Lung (tissue), 12 donors: Measurements from ENCODE around the gene TYRO3. TPM values are rescaled to one million over a fixed set of nuclear protein-coding genes. Genes with fewer than 3 reads are reported as not detected.

Source experiments
- ATAC-seq: fragments of 200-7000 bp; cut with Tn5 transposase; one replicate; pipeline ENCODE4 v1.9.1; 2020; ENCODE audit warnings: moderate number of reproducible peaks; ENCODE audit not compliant: insufficient read depth, low FRiP score
- DNase-seq, 3 donors: peaks; one replicate each; pipeline ENCODE4 v3.0.0-alpha.2; 2013 to 2017
- H3K27ac ChIP-seq, 2 donors: one replicate each; pipeline ENCODE4 v1.5.1; 2013; ENCODE audit warnings: mild to moderate bottlenecking in 2 of 2, moderate library complexity in 2 of 2, control low read depth in 1 of 2, inconsistent platforms in 1 of 2, low read depth in 1 of 2, low read length in 1 of 2
- H3K27me3 ChIP-seq, 3 donors: one replicate each; pipeline ENCODE4 v1.5.1; 2013; ENCODE audit warnings: low read length in 2 of 3; ENCODE audit not compliant: control insufficient read depth in 3 of 3, insufficient read depth in 3 of 3
- H3K36me3 ChIP-seq, 4 donors: one replicate each; pipeline ENCODE4 v1.5.1; 2013; ENCODE audit warnings: low read length in 4 of 4, mild to moderate bottlenecking in 1 of 4, moderate library complexity in 1 of 4; ENCODE audit not compliant: control insufficient read depth in 4 of 4, insufficient read depth in 4 of 4
- H3K4me1 ChIP-seq, 5 donors: one replicate each; pipeline ENCODE4 v1.5.1; 2013; ENCODE audit warnings: low read length in 5 of 5, mild to moderate bottlenecking in 2 of 5, moderate library complexity in 1 of 5; ENCODE audit not compliant: control insufficient read depth in 5 of 5, insufficient read depth in 5 of 5
- H3K4me3 ChIP-seq: one replicate; pipeline ENCODE4 v1.5.1; 2013; ENCODE audit warnings: mild to moderate bottlenecking, control low read depth, moderate library complexity
- H3K9ac ChIP-seq, 2 donors: one replicate each; pipeline ENCODE4 v1.5.1; 2013; ENCODE audit warnings: low read length in 2 of 2, control low read depth in 1 of 2; ENCODE audit not compliant: insufficient read depth in 1 of 2
- H3K9me3 ChIP-seq, 4 donors: one replicate each; pipeline ENCODE4 v1.5.1; 2013; ENCODE audit warnings: low read length in 3 of 4, mild to moderate bottlenecking in 1 of 4, moderate library complexity in 1 of 4; ENCODE audit not compliant: control insufficient read depth in 4 of 4, insufficient read depth in 3 of 4
- WGBS, 2 donors: extraction: QIAGEN DNeasy Blood & Tissue Kit; methylation state at CpG; one replicate each; pipeline ENCODE4 v1.1.7; 2013; 5-methylcytosine and 5-hydroxymethylcytosine counted together
- polyA plus RNA-seq, 2 donors: library from polyadenylated mRNA; stranded (reverse); fragments of 200-250 nt; gene quantifications; one replicate each; pipeline ENCODE4 v1.2.1, GENCODE V29; 2013
- total RNA-seq, 2 donors: library from RNA; depleted of rRNA in 1 of 2; stranded (reverse); fragments of >200 nt in 1 of 2; gene quantifications; one replicate each; pipeline ENCODE4 v1.2.1, GENCODE V29; 2014 to 2021
- TF ChIP-seq, protein P1 (sequence below): IDR thresholded peaks from 2 replicates; pipeline ENCODE4 v1.5.1; 2012; ENCODE audit warnings: mild to moderate bottlenecking; ENCODE audit errors: control extremely low read depth, extremely low read depth
- donor health status: control.
- donor health status: control.
- donor health status: Bipolar disorder and iron deficiency.
- donor health status: healthy.
- donor health status: DM: yes; HTN: yes; CAD: no.

The TYRO3 gene
- total and polyA plus RNA-seq, 4 donors: 4.2 to 17.9 (median 12.6) TPM

DNA sequence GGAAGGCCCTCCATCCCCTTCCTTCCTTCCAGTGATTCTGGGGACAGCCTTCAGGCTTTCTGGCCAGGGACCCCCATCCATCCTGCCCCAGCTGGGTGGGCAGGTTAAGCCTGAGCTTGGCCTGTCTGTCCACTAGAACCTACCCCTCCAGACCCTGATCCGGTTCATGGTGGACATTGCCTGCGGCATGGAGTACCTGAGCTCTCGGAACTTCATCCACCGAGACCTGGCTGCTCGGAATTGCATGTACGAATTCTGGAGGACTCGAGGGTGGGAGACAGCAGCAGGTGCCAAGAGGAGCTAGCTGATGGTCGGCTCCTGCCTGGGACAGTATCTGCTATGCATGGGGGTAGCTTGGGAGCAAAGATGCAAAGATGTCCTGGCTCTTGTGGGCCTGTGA is 13.9 kb downstream of the TYRO3 start:
- ATAC-seq (no peak), DNase-seq (no peak)
- H3K27me3 ChIP-seq: no peaks in the 10 kb centered on the region
- TF ChIP-seq, protein P1, sequence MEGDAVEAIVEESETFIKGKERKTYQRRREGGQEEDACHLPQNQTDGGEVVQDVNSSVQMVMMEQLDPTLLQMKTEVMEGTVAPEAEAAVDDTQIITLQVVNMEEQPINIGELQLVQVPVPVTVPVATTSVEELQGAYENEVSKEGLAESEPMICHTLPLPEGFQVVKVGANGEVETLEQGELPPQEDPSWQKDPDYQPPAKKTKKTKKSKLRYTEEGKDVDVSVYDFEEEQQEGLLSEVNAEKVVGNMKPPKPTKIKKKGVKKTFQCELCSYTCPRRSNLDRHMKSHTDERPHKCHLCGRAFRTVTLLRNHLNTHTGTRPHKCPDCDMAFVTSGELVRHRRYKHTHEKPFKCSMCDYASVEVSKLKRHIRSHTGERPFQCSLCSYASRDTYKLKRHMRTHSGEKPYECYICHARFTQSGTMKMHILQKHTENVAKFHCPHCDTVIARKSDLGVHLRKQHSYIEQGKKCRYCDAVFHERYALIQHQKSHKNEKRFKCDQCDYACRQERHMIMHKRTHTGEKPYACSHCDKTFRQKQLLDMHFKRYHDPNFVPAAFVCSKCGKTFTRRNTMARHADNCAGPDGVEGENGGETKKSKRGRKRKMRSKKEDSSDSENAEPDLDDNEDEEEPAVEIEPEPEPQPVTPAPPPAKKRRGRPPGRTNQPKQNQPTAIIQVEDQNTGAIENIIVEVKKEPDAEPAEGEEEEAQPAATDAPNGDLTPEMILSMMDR: no peak
- H3K4me1 ChIP-seq: peaks cover 0 to 12% (median 3%) of the 10 kb centered on the region in 5 donors
- H3K36me3 ChIP-seq: peaks cover 0 to 21% (median 8%) of the 10 kb centered on the region in 4 donors
- no peaks in the 10 kb centered on the region for H3K9me3 ChIP-seq
- no peak overlapping the region for H3K27ac ChIP-seq
- no peak overlapping the region for H3K4me3 ChIP-seq
- 96 to 97% methylated on average over 8 of the region's 8 CpGs for WGBS, 2 donors
- H3K9ac ChIP-seq: no peak overlapping the region

DNA sequence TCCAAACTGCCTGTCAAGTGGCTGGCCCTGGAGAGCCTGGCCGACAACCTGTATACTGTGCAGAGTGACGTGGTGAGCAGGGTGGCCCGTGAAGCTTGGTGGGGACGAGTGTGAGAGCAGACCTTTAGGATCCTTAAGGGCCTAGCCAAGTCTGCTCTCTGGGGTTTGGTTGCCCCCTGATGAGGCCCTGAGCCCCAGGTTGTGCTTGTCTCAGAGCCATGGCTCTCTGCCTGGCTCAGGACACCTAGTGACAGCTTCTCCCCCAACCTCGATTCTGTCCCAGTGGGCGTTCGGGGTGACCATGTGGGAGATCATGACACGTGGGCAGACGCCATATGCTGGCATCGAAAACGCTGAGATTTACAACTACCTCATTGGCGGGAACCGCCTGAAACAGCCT is 14.4 kb downstream of the TYRO3 start:
- peaks cover 0 to 6% (median 3%) of the 10 kb centered on the region in 5 donors for H3K4me1 ChIP-seq
- no peak for DNase-seq
- H3K36me3 ChIP-seq: peaks cover 0 to 21% (median 8%) of the 10 kb centered on the region in 4 donors
- no peaks in the 10 kb centered on the region for H3K9me3 ChIP-seq
- WGBS, 2 donors: 94% methylated on average over 13 of the region's 13 CpGs
- ATAC-seq: no peak
- TF ChIP-seq, protein P1: no peak
- no peak overlapping the region for H3K9ac ChIP-seq
- H3K27ac ChIP-seq: no peak overlapping the region
- no peaks in the 10 kb centered on the region for H3K27me3 ChIP-seq
- no peak overlapping the region for H3K4me3 ChIP-seq

DNA sequence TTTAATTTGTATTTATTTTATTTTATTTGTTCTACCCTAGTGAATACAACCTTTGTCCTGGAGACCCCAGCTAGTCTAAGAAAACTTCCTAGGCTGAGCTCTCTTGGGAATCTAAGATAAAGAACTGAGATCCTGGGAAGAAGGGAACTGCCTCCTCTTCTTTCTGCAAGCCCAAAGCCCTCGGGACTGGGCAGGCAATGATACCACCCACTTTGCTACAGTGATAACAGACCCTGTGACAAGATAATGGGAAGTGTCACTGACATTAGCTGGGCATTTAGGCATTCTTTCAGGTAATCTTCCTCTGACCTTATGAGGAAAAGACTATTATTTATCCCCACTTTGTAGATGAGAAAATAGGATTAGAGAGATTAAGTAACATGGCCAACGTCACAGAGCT is 15.1 kb downstream of the TYRO3 start:
- ATAC-seq (no peak), DNase-seq (no peak)
- Histone ChIP-seq H3K36me3 (peaks cover 0 to 21% (median 8%) of the 10 kb centered on the region in 4 donors), H3K27ac (no peak overlapping the region), H3K4me3 (no peak overlapping the region), H3K4me1 (peaks cover 0 to 8% (median 0%) of the 10 kb centered on the region in 5 donors), H3K9ac (no peak overlapping the region), H3K9me3 (no peaks in the 10 kb centered on the region), H3K27me3 (no peaks in the 10 kb centered on the region)
- TF ChIP-seq, protein P1: no peak
- WGBS, 2 donors: 74 to 91% methylated on average over 2 of the region's 2 CpGs

GRCh38 chr15:41575282-41575681 is 16.3 kb downstream of the TYRO3 start:
- TF ChIP-seq, protein P1: no peak
- Histone ChIP-seq H3K4me1 (peaks cover 0 to 10% (median 0%) of the 10 kb centered on the region in 5 donors), H3K9me3 (no peaks in the 10 kb centered on the region), H3K9ac (no peak overlapping the region), H3K4me3 (no peak overlapping the region), H3K27me3 (no peaks in the 10 kb centered on the region), H3K27ac (no peak overlapping the region), H3K36me3 (peaks cover 0 to 21% (median 8%) of the 10 kb centered on the region in 4 donors)
- ATAC-seq: no peak
- no peak for DNase-seq
- 82 to 90% methylated on average over 6 of the region's 6 CpGs for WGBS, 2 donors
